SHP77 (cell line): ENCODE measurements around the gene RILP.

ENCODE experiments used
- DNase-seq, 2 experiments: peaks; one replicate each; lab custom pipeline; 2025; lab: John Stamatoyannopoulos, UW

RILP gene

GRCh38 chr17:1629504-1630310, 20.0 kb downstream of the RILP start:
- peak; percentile 49 to 60 for DNase-seq

- DNase-seq = peak; percentile 96 to 99
These were observed 20.7 kb downstream of the RILP start for GRCh38 chr17:1628856-1629503.

GRCh38 chr17:1627982-1628855, 21.4 kb downstream of the RILP start, which contains the start of gene SLC43A2:
Gene SLC43A2 (minus strand): TSS chr17:1628834. CDS start chr17:1627874, 960 bp downstream.
- DNase-seq = peak; percentile 92 to 94

- no peak for DNase-seq
These were observed 22.3 kb downstream of the RILP start for GRCh38 chr17:1627182-1627981.

- no peak for DNase-seq
These were observed 23.3 kb downstream of the RILP start for GRCh38 chr17:1626333-1626732.

- no peak for DNase-seq
These were observed 24.1 kb downstream of the RILP start for GRCh38 chr17:1625581-1625980.

GRCh38 chr17:1625053-1625452, 24.6 kb downstream of the RILP start:
- no peak for DNase-seq

- no peak for DNase-seq
These were observed 25.0 kb downstream of the RILP start for GRCh38 chr17:1624650-1625049.

- no peak for DNase-seq
These were observed 26.5 kb downstream of the RILP start for GRCh38 chr17:1623057-1623630.

- DNase-seq = no peak
These were observed 28.3 kb downstream of the RILP start for GRCh38 chr17:1621273-1621954.

- no peak for DNase-seq
These were observed 29.2 kb downstream of the RILP start for GRCh38 chr17:1620486-1620885.

GRCh38 chr17:1617620-1618174, 32.0 kb downstream of the RILP start:
- DNase-seq = no peak

GRCh38 chr17:1616101-1616500, 33.6 kb downstream of the RILP start:
- DNase-seq = no peak

GRCh38 chr17:1612400-1612799, 37.3 kb downstream of the RILP start:
- no peak for DNase-seq

GRCh38 chr17:1611715-1612114, 38.0 kb downstream of the RILP start:
- DNase-seq = no peak

- DNase-seq = no peak
These were observed 41.0 kb downstream of the RILP start for GRCh38 chr17:1608676-1609075.

- no peak for DNase-seq
These were observed 41.7 kb downstream of the RILP start for GRCh38 chr17:1607971-1608320.

- DNase-seq = peak in 1 of 2 experiments; percentile 7
These were observed 43.2 kb downstream of the RILP start for GRCh38 chr17:1606352-1606985.

- no peak for DNase-seq
These were observed 43.9 kb downstream of the RILP start for GRCh38 chr17:1605681-1606351.
